ENCODE results near the gene CCDC141.

The CCDC141 gene

DNA sequence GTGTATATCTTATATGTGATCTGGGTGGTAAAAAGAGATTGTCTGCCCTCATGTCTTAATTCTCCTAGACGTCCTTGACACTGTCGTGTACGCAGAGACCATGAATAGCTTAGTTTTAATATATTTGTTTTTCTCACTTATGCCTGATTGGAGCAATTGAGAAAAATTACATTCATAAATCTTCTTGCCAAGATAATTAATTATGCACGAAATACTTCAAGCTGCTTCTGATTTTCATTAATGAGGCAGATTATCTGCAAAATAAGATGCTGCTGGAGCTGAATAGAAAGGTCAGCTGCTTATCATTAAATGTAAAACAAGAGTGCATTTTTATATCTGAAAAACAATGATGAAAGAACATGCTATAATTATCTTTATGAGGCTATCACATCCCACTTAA, 95.9 kb downstream of the CCDC141 start (continued):
- TF ChIP-seq SNAI2 (CRISPR knock-in tag; IDR thresholded peaks at IDR 0.05) (no peak), BACH2 (CRISPR knock-in tag; IDR thresholded peaks at IDR 0.05; ENCODE audit: borderline replicate concordance) (no peak)
- TF ChIP-seq, protein P1, sequence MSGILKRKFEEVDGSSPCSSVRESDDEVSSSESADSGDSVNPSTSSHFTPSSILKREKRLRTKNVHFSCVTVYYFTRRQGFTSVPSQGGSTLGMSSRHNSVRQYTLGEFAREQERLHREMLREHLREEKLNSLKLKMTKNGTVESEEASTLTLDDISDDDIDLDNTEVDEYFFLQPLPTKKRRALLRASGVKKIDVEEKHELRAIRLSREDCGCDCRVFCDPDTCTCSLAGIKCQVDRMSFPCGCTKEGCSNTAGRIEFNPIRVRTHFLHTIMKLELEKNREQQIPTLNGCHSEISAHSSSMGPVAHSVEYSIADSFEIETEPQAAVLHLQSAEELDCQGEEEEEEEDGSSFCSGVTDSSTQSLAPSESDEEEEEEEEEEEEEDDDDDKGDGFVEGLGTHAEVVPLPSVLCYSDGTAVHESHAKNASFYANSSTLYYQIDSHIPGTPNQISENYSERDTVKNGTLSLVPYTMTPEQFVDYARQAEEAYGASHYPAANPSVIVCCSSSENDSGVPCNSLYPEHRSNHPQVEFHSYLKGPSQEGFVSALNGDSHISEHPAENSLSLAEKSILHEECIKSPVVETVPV (CRISPR knock-in tag; IDR thresholded peaks at IDR 0.05): no peak

DNA sequence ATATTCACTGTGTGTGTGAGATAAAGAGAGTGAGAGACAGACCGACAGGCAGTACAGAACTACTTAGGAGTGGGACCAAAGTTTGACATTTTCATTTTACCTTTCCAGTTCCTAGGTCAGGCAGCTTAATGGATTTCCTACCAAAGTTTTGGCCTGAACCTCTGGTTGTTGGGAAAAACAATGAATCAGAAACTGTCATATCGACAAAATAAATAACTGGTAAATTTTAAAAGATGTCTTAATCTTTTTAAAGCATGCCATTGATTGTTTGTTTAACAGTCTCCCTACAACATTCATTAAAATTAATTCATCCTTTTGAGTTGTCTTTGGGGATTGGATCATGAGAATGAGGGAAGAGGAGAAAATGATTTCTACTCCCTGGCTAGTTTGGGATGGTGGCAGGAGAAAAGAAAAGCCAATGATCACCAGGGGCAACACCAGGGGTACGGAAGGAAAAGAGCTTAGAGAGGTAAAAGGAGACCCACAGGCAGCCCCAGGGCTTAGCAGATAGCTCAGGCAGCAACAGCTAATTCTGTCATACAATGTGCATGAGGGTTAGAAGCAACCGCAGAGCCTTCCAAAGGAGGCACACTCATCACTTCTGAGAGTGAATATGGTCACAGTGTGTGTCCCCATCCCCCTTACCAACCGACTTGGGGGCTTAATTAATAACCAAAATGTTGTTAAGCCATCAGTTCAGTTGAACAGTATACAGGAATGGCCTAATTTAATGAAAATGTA, 98.5 kb downstream of the CCDC141 start:
- no peak for ATAC-seq
- TF ChIP-seq BACH2 (CRISPR knock-in tag; IDR thresholded peaks at IDR 0.05; ENCODE audit: borderline replicate concordance) (no peak), GLIS3 (CRISPR knock-in tag; IDR thresholded peaks at IDR 0.05) (no peak), ESRRG (CRISPR knock-in tag; IDR thresholded peaks at IDR 0.05) (no peak), ZNF565 (CRISPR knock-in tag; conservative IDR thresholded peaks at IDR 0.05; ENCODE audit: low read depth) (no peak), ARNTL (CRISPR knock-in tag; IDR thresholded peaks at IDR 0.05; ENCODE audit: borderline replicate concordance, low read depth) (no peak), POU6F1 (CRISPR knock-in tag; IDR thresholded peaks at IDR 0.05; ENCODE audit: borderline replicate concordance, low read depth) (no peak), ZFP3 (CRISPR knock-in tag; IDR thresholded peaks at IDR 0.05) (no peak), TSHZ2 (CRISPR knock-in tag; IDR thresholded peaks at IDR 0.05) (no peak), TCF4 (CRISPR knock-in tag; IDR thresholded peaks at IDR 0.05; ENCODE audit: borderline replicate concordance) (no peak), ZNF70 (CRISPR knock-in tag; IDR thresholded peaks at IDR 0.05) (no peak), ZFP30 (CRISPR knock-in tag; IDR thresholded peaks at IDR 0.05) (no peak), ZNF8 (CRISPR knock-in tag; IDR thresholded peaks at IDR 0.05) (no peak), PPARA (CRISPR knock-in tag; IDR thresholded peaks at IDR 0.05; ENCODE audit: borderline replicate concordance) (no peak), SNAI2 (CRISPR knock-in tag; IDR thresholded peaks at IDR 0.05) (no peak), RARB (CRISPR knock-in tag; IDR thresholded peaks at IDR 0.05) (no peak), ISL1 (CRISPR knock-in tag; IDR thresholded peaks at IDR 0.05) (no peak)

GRCh38 chr2:178949584-178949983, 100.4 kb downstream of the CCDC141 start:
- TF ChIP-seq RARB (CRISPR knock-in tag; IDR thresholded peaks at IDR 0.05) (no peak), ZNF70 (CRISPR knock-in tag; IDR thresholded peaks at IDR 0.05) (no peak), TOX (CRISPR knock-in tag; IDR thresholded peaks at IDR 0.05; ENCODE audit: borderline replicate concordance) (no peak), ZC3H10 (CRISPR knock-in tag; IDR thresholded peaks at IDR 0.05) (no peak)
- no peak for ATAC-seq

DNA sequence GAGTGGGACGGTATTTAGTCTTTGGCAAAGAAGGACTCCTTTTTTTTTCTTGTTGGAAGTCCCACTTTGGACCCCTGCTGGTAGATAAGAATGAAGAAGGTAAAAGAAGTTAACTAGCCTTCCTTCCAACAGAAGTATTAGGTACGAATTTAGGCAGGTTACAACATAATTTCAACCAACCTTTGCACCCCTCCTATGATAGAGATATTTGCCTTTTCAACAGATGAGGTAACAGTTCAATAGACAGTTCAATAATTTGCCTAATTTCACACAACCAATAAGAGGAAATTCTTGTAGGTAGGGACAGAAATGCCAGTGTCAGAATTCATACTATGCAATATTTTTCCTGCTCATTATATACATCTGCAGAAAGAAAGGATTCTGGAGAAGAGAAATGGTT, 100.8 kb downstream of the CCDC141 start:
- ATAC-seq: no peak
- TF ChIP-seq ZNF70 (CRISPR knock-in tag; IDR thresholded peaks at IDR 0.05) (no peak), POU6F1 (CRISPR knock-in tag; IDR thresholded peaks at IDR 0.05; ENCODE audit: borderline replicate concordance, low read depth) (no peak), ESRRG (CRISPR knock-in tag; IDR thresholded peaks at IDR 0.05) (no peak), ISL1 (CRISPR knock-in tag; IDR thresholded peaks at IDR 0.05) (no peak), TCF4 (CRISPR knock-in tag; IDR thresholded peaks at IDR 0.05; ENCODE audit: borderline replicate concordance) (no peak), CREB5 (CRISPR knock-in tag; IDR thresholded peaks at IDR 0.05; ENCODE audit: low read depth) (no peak), TSHZ2 (CRISPR knock-in tag; IDR thresholded peaks at IDR 0.05) (no peak), CSDC2 (CRISPR knock-in tag; IDR thresholded peaks at IDR 0.05) (no peak), BACH2 (CRISPR knock-in tag; IDR thresholded peaks at IDR 0.05; ENCODE audit: borderline replicate concordance) (no peak), ZC3H10 (CRISPR knock-in tag; IDR thresholded peaks at IDR 0.05) (no peak), ZNF565 (CRISPR knock-in tag; conservative IDR thresholded peaks at IDR 0.05; ENCODE audit: low read depth) (no peak), GLIS3 (CRISPR knock-in tag; IDR thresholded peaks at IDR 0.05) (no peak)
- TF ChIP-seq, protein P1 (CRISPR knock-in tag; IDR thresholded peaks at IDR 0.05): no peak
